IMR-90 (cell line): ENCODE results near the gene LRRC55. TPM values are rescaled to one million over a fixed set of nuclear protein-coding genes. Genes with fewer than 3 reads are reported as not detected.

Source experiments
- ATAC-seq: fragments of 200-7000 bp; cut with Tn5 transposase; 2 replicates; pipeline ENCODE4 v1.9.1; 2020; ENCODE audit warnings: low read depth, mild to moderate bottlenecking, moderate library complexity
- BruUV-seq: library from RNA; stranded (reverse); fragments of 400-500 nt; replicated peaks from 2 replicates; lab custom pipeline; 2021; lab: Mats Ljungman, UMichigan
- CTCF ChIA-PET: fragments of 300-600 bp; formaldehyde crosslinking; extraction: SDS; loops from one replicate; lab custom pipeline; 2021; ENCODE audit warnings: antibody characterized with exemption; lab: Yijun Ruan, JAX
- POLR2A ChIA-PET: fragments of 300-600 bp; sonication (Branson Sonifier 250); formaldehyde crosslinking; loops from one replicate; lab custom pipeline; 2022; ENCODE audit warnings: antibody characterized with exemption; ENCODE audit not compliant: unreplicated experiment; lab: Charles Lee
- DNase-seq: peaks from one replicate; pipeline ENCODE4 v3.0.0; 2013
- H2AFZ ChIP-seq: replicated peaks from 2 replicates; pipeline ENCODE3; 2013; ENCODE audit warnings: low read length, mild to moderate bottlenecking; ENCODE audit not compliant: poor library complexity
- H2AK5ac ChIP-seq: 2 replicates; pipeline ENCODE4 v1.6.1; 2013; ENCODE audit warnings: low read depth, low read length, inconsistent platforms
- H2AK9ac ChIP-seq: replicated peaks from 2 replicates; pipeline ENCODE3; 2013; ENCODE audit warnings: mild to moderate bottlenecking, low read depth, low read length, moderate library complexity; ENCODE audit not compliant: poor library complexity
- H2BK120ac ChIP-seq: 2 replicates; pipeline ENCODE4 v1.6.1; 2013; ENCODE audit warnings: low read depth, low read length, inconsistent platforms
- H2BK15ac ChIP-seq: 3 replicates; pipeline ENCODE4 v1.6.1; 2013; ENCODE audit warnings: low read depth, low read length, inconsistent platforms
- H2BK20ac ChIP-seq: 2 replicates; pipeline ENCODE4 v1.6.1; 2013; ENCODE audit warnings: low read depth, mild to moderate bottlenecking, inconsistent platforms, low read length, moderate library complexity
- H2BK5ac ChIP-seq: 2 replicates; pipeline ENCODE4 v1.6.1; 2013; ENCODE audit warnings: mild to moderate bottlenecking, low read depth, low read length, inconsistent platforms; ENCODE audit not compliant: poor library complexity, severe bottlenecking
- H3K14ac ChIP-seq: replicated peaks from 2 replicates; pipeline ENCODE4 v1.6.1; 2013; ENCODE audit warnings: low read depth, low read length, inconsistent platforms
- H3K18ac ChIP-seq: 2 replicates; pipeline ENCODE4 v1.6.1; 2013; ENCODE audit warnings: low read depth, low read length, control low read depth
- H3K23ac ChIP-seq: 2 replicates; pipeline ENCODE4 v1.6.1; 2013; ENCODE audit warnings: low read depth, low read length, inconsistent platforms
- H3K27ac ChIP-seq: 2 replicates; pipeline ENCODE4 v1.5.1; 2013; ENCODE audit warnings: mild to moderate bottlenecking, control low read depth, low read length; ENCODE audit not compliant: insufficient read depth
- H3K27me3 ChIP-seq: 2 replicates; pipeline ENCODE4 v1.6.1; 2013; ENCODE audit warnings: low read length; ENCODE audit not compliant: control insufficient read depth, insufficient read depth
- H3K36me3 ChIP-seq: 2 replicates; pipeline ENCODE4 v1.6.1; 2013; ENCODE audit warnings: low read length, mixed read lengths; ENCODE audit not compliant: control insufficient read depth, insufficient read depth
- H3K4ac ChIP-seq: 2 replicates; pipeline ENCODE4 v1.6.1; 2013; ENCODE audit warnings: low read depth, low read length, inconsistent platforms
- H3K4me1 ChIP-seq: 2 replicates; pipeline ENCODE4 v1.6.1; 2013; ENCODE audit warnings: low read length, mixed read lengths; ENCODE audit not compliant: control insufficient read depth, insufficient read depth
- H3K4me2 ChIP-seq: 2 replicates; pipeline ENCODE4 v1.6.1; 2013; ENCODE audit warnings: low read depth, mild to moderate bottlenecking, control low read depth, low read length, moderate library complexity
- H3K4me3 ChIP-seq: 2 replicates; pipeline ENCODE4 v1.5.1; 2013; ENCODE audit warnings: low read depth, mild to moderate bottlenecking, control low read depth, low read length, moderate library complexity; ENCODE audit not compliant: insufficient read depth
- H3K56ac ChIP-seq: 2 replicates; pipeline ENCODE4 v1.6.1; 2013; ENCODE audit warnings: low read length, inconsistent platforms; ENCODE audit not compliant: insufficient read depth; ENCODE audit errors: extremely low read depth
- H3K79me1 ChIP-seq, 2 experiments: 2 replicates each; pipeline ENCODE4 v1.6.1; 2013; ENCODE audit warnings: low read length in 2 of 2, inconsistent platforms in 1 of 2, low read depth in 1 of 2
- H3K9ac ChIP-seq: 2 replicates; pipeline ENCODE4 v1.6.1; 2013; ENCODE audit warnings: low read depth, low read length, control low read depth
- H3K9me1 ChIP-seq: 2 replicates; pipeline ENCODE4 v1.6.1; 2013; ENCODE audit warnings: low read length, inconsistent platforms; ENCODE audit not compliant: insufficient read depth
- H3K9me3 ChIP-seq: 2 replicates; pipeline ENCODE4 v1.6.1; 2013; ENCODE audit warnings: low read length; ENCODE audit not compliant: control insufficient read depth, insufficient read depth
- H4K20me1 ChIP-seq: 2 replicates; pipeline ENCODE4 v1.6.1; 2013; ENCODE audit warnings: low read length, inconsistent platforms; ENCODE audit not compliant: insufficient read depth
- H4K5ac ChIP-seq: 2 replicates; pipeline ENCODE4 v1.6.1; 2013; ENCODE audit warnings: mild to moderate bottlenecking, low read depth, low read length, control low read depth
- H4K8ac ChIP-seq, 2 experiments: 2 replicates each; pipeline ENCODE4 v1.6.1; 2013; ENCODE audit warnings: low read depth in 2 of 2, low read length in 2 of 2, control low read depth in 1 of 2, inconsistent platforms in 1 of 2
- H4K91ac ChIP-seq: 2 replicates; pipeline ENCODE4 v1.6.1; 2013; ENCODE audit warnings: low read depth, low read length, inconsistent platforms; ENCODE audit not compliant: insufficient read depth
- MAFK ChIP-seq: IDR thresholded peaks from 2 replicates; pipeline ENCODE4 v1.6.1; 2012; ENCODE audit warnings: low read depth, low read length, improper control_type of control experiment
- NFE2L2 ChIP-seq: fragments of 150-350 bp; IDR thresholded peaks from 2 replicates; pipeline ENCODE4 v1.6.1; 2016; ENCODE audit warnings: low read depth, mild to moderate bottlenecking, low read length
- RFX5 ChIP-seq: IDR thresholded peaks from 2 replicates; pipeline ENCODE4 v1.8.0; 2012; ENCODE audit warnings: low read depth, mild to moderate bottlenecking, low read length, moderate library complexity
- SMC3 ChIP-seq: fragments of 150-350 bp; IDR thresholded peaks from 2 replicates; pipeline ENCODE4 v1.6.1; 2016; ENCODE audit warnings: low read depth, mild to moderate bottlenecking, antibody characterized with exemption, low read length, moderate library complexity
- WGBS, 2 experiments: methylation state at CpG; one replicate each; pipeline versions ENCODE4 v1.1.5 to v1.1.7; 2013; ENCODE audit warnings: missing lambda C conversion rate in 2 of 2; ENCODE audit not compliant: insufficient read length in 1 of 2; ENCODE audit errors: extremely low coverage in 2 of 2; 5-methylcytosine and 5-hydroxymethylcytosine counted together
- dilution Hi-C: fragments of 300-500 bp; cut with HindIII; formaldehyde crosslinking; loops from one replicate; pipeline ENCODE4 v1.14.3; 2018; ENCODE audit warnings: low sequenced_read_pairs; ENCODE audit not compliant: unreplicated experiment
- in situ Hi-C: fragments of 300-500 bp; cut with MboI; formaldehyde crosslinking; loops from 3 replicates; pipeline ENCODE4 v1.14.3; 2019; ENCODE audit warnings: low sequenced_read_pairs, inconsistent platforms, mixed read lengths
- intact Hi-C: fragments of 100-400 bp; cut with micrococcal nuclease; formaldehyde crosslinking; loops from 2 replicates; pipeline ENCODE4 v1.10.0; 2022
- polyA plus RNA-seq, 3 experiments: library from polyadenylated mRNA; depleted of rRNA; stranded (reverse); fragments of >200 nt; gene quantifications; 2 replicates each; pipeline ENCODE4 v1.2.3, GENCODE V29; 2012; ENCODE audit warnings: low replicate concordance in 1 of 3
- total RNA-seq: library from RNA; depleted of rRNA; stranded (reverse); fragments of >200 nt; gene quantifications from 2 replicates; pipeline ENCODE4 v1.2.3, GENCODE V29; 2012
- TF ChIP-seq, protein P1 (sequence below): fragments of 150-350 bp; IDR thresholded peaks from 2 replicates; pipeline ENCODE4 v1.6.1; 2017; ENCODE audit warnings: mild to moderate bottlenecking, antibody characterized with exemption, low read length, low read depth

LRRC55 gene
- total and polyA plus RNA-seq, 2 of the 4 experiments (the other 2 are of a cell fraction) = not detected

DNA sequence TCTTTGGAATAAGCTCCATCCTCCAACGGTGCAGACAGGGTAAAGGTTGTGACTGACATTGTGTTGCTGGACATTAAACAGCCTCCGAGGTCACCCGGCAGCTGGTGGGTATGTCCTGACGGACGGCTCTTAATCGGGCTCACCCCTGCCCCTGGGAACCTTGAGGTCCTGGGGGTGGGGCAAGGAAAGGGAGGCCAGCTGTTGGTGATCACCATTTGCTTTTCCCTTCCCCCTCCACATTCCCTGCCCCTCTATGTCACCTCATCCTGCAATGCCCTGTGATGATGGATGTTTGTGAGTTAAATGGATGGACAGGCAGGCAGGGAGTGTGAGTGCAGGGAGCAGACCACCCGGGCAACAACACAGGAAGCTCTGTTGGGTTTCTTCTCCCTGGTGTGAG is 29.0 kb downstream of the LRRC55 start:
- Histone ChIP-seq H2AK5ac (0 out of 2 replicates have a peak overlapping the region, but pooled peaks have one; percentile 23), H3K4me1 (peaks cover 16% of the 10 kb centered on the region), H2BK5ac (no peak overlapping the region), H4K8ac (no peak overlapping the region), H3K4ac (no peak overlapping the region), H2BK15ac (no peak overlapping the region), H4K20me1 (no peaks in the 10 kb centered on the region), H3K27ac (no peak overlapping the region), H3K18ac (no peak overlapping the region), H3K27me3 (peaks cover 11% of the 10 kb centered on the region; the same call in 1 of the 2 replicates), H2AFZ (peak overlapping the region; percentile 1), H2AK9ac (peak overlapping the region; percentile 29), H4K91ac (no peak overlapping the region), H3K9me1 (peaks cover 10% of the 10 kb centered on the region), H3K56ac (no peak overlapping the region), H3K9me3 (no peaks in the 10 kb centered on the region), H3K23ac (no peak overlapping the region), H3K79me1 (no peaks in the 10 kb centered on the region), H3K9ac (no peak overlapping the region), H3K4me2 (no peak overlapping the region), H4K5ac (no peak overlapping the region), H3K14ac (no peak overlapping the region), H3K4me3 (no peak overlapping the region), H2BK20ac (no peak overlapping the region), H3K36me3 (no peaks in the 10 kb centered on the region), H2BK120ac (0 out of 2 replicates have a peak overlapping the region, but pooled peaks have one; percentile 18)
- no peak for TF ChIP-seq SMC3
- TF ChIP-seq NFE2L2 = no peak
- no peak for TF ChIP-seq MAFK
- TF ChIP-seq, protein P1, sequence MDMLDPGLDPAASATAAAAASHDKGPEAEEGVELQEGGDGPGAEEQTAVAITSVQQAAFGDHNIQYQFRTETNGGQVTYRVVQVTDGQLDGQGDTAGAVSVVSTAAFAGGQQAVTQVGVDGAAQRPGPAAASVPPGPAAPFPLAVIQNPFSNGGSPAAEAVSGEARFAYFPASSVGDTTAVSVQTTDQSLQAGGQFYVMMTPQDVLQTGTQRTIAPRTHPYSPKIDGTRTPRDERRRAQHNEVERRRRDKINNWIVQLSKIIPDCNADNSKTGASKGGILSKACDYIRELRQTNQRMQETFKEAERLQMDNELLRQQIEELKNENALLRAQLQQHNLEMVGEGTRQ = no peak
- no peak for TF ChIP-seq RFX5
- CTCF ChIA-PET = no interaction called here
- POLR2A ChIA-PET = no interaction called here
- ATAC-seq (no peak), DNase-seq (no peak)
- no CpG with 5 or more reads among the region's 7 CpGs for WGBS, 2 experiments
- intact Hi-C loops (loop anchor here (5.0 kb wide), 1 partner anchor 138 kb away; no protein-coding TSS in a partner anchor), dilution Hi-C loops (no loop called here), in situ Hi-C loops (no loop called here)
- no TSS peak for BruUV-seq
